Measurements from ENCODE around the gene SEPTIN6. TPM values are rescaled to one million over a fixed set of nuclear protein-coding genes. Genes with fewer than 3 reads are reported as not detected.

SEPTIN6 gene
- total RNA-seq, 1 donor from 2014 or later, result 19.8 TPM

- Mint-ChIP-seq H3K36me3 (ENCODE audit: low read depth, unreplicated experiment) (no peaks in the 10 kb centered on the region), H3K4me1 (ENCODE audit: unreplicated experiment) (peaks cover 4% of the 10 kb centered on the region), H3K27ac (ENCODE audit: unreplicated experiment) (no peak overlapping the region), H3K9me3 (ENCODE audit: unreplicated experiment) (no peaks in the 10 kb centered on the region), H3K27me3 (ENCODE audit: unreplicated experiment) (peaks cover 1% of the 10 kb centered on the region), H3K4me3 (ENCODE audit: unreplicated experiment) (no peak overlapping the region)
- TF ChIP-seq, protein P1, sequence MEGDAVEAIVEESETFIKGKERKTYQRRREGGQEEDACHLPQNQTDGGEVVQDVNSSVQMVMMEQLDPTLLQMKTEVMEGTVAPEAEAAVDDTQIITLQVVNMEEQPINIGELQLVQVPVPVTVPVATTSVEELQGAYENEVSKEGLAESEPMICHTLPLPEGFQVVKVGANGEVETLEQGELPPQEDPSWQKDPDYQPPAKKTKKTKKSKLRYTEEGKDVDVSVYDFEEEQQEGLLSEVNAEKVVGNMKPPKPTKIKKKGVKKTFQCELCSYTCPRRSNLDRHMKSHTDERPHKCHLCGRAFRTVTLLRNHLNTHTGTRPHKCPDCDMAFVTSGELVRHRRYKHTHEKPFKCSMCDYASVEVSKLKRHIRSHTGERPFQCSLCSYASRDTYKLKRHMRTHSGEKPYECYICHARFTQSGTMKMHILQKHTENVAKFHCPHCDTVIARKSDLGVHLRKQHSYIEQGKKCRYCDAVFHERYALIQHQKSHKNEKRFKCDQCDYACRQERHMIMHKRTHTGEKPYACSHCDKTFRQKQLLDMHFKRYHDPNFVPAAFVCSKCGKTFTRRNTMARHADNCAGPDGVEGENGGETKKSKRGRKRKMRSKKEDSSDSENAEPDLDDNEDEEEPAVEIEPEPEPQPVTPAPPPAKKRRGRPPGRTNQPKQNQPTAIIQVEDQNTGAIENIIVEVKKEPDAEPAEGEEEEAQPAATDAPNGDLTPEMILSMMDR (IDR thresholded peaks at IDR 0.05; ENCODE audit: unreplicated experiment), result no peak
- no peak for DNase-seq (ENCODE audit: low spot score)
These were observed 15.3 kb downstream of the SEPTIN6 start for GRCh38 chrX:119677654-119677981.

GRCh38 chrX:119676949-119677653 lies 15.9 kb downstream of the SEPTIN6 start:
- Mint-ChIP-seq H3K27ac (ENCODE audit: unreplicated experiment) (no peak overlapping the region), H3K36me3 (ENCODE audit: low read depth, unreplicated experiment) (no peaks in the 10 kb centered on the region), H3K9me3 (ENCODE audit: unreplicated experiment) (no peaks in the 10 kb centered on the region), H3K4me1 (ENCODE audit: unreplicated experiment) (peaks cover 4% of the 10 kb centered on the region), H3K4me3 (ENCODE audit: unreplicated experiment) (no peak overlapping the region), H3K27me3 (ENCODE audit: unreplicated experiment) (peaks cover 1% of the 10 kb centered on the region)
- TF ChIP-seq, protein P1 (IDR thresholded peaks at IDR 0.05; ENCODE audit: unreplicated experiment), result no peak
- no peak for DNase-seq (ENCODE audit: low spot score)

GRCh38 chrX:119673336-119673735 lies 19.6 kb downstream of the SEPTIN6 start:
- Mint-ChIP-seq H3K36me3 (ENCODE audit: low read depth, unreplicated experiment) (no peaks in the 10 kb centered on the region), H3K27ac (ENCODE audit: unreplicated experiment) (no peak overlapping the region), H3K4me3 (ENCODE audit: unreplicated experiment) (no peak overlapping the region), H3K4me1 (ENCODE audit: unreplicated experiment) (peaks cover 5% of the 10 kb centered on the region), H3K27me3 (ENCODE audit: unreplicated experiment) (no peaks in the 10 kb centered on the region), H3K9me3 (ENCODE audit: unreplicated experiment) (no peaks in the 10 kb centered on the region)
- DNase-seq (ENCODE audit: low spot score), result no peak
- TF ChIP-seq, protein P1 (IDR thresholded peaks at IDR 0.05; ENCODE audit: unreplicated experiment), result no peak

GRCh38 chrX:119672426-119672825 lies 20.5 kb downstream of the SEPTIN6 start:
- H3K27ac Mint-ChIP-seq (ENCODE audit: unreplicated experiment), result no peak overlapping the region
- H3K4me3 Mint-ChIP-seq (ENCODE audit: unreplicated experiment), result no peak overlapping the region
- no peaks in the 10 kb centered on the region for H3K9me3 Mint-ChIP-seq (ENCODE audit: unreplicated experiment)
- H3K27me3 Mint-ChIP-seq (ENCODE audit: unreplicated experiment), result no peaks in the 10 kb centered on the region
- H3K36me3 Mint-ChIP-seq (ENCODE audit: low read depth, unreplicated experiment), result no peaks in the 10 kb centered on the region
- DNase-seq (ENCODE audit: low spot score), result no peak
- TF ChIP-seq, protein P1 (IDR thresholded peaks at IDR 0.05; ENCODE audit: unreplicated experiment), result no peak
- peaks cover 5% of the 10 kb centered on the region for H3K4me1 Mint-ChIP-seq (ENCODE audit: unreplicated experiment)

- Mint-ChIP-seq H3K4me3 (ENCODE audit: unreplicated experiment) (no peak overlapping the region), H3K27me3 (ENCODE audit: unreplicated experiment) (no peaks in the 10 kb centered on the region), H3K4me1 (ENCODE audit: unreplicated experiment) (peaks cover 5% of the 10 kb centered on the region), H3K36me3 (ENCODE audit: low read depth, unreplicated experiment) (no peaks in the 10 kb centered on the region), H3K27ac (ENCODE audit: unreplicated experiment) (no peak overlapping the region), H3K9me3 (ENCODE audit: unreplicated experiment) (no peaks in the 10 kb centered on the region)
- TF ChIP-seq, protein P1 (IDR thresholded peaks at IDR 0.05; ENCODE audit: unreplicated experiment), result no peak
- DNase-seq (ENCODE audit: low spot score), result no peak
These were observed 23.4 kb downstream of the SEPTIN6 start for GRCh38 chrX:119669424-119670037.

All from endothelial cell (in vitro differentiated cells).